Measurements from ENCODE around the gene CHL1. TPM values are rescaled to one million over a fixed set of nuclear protein-coding genes. Genes with fewer than 3 reads are reported as not detected.

CHL1 gene
- total RNA-seq, 6 experiments from 2014 or later = not detected

DNA sequence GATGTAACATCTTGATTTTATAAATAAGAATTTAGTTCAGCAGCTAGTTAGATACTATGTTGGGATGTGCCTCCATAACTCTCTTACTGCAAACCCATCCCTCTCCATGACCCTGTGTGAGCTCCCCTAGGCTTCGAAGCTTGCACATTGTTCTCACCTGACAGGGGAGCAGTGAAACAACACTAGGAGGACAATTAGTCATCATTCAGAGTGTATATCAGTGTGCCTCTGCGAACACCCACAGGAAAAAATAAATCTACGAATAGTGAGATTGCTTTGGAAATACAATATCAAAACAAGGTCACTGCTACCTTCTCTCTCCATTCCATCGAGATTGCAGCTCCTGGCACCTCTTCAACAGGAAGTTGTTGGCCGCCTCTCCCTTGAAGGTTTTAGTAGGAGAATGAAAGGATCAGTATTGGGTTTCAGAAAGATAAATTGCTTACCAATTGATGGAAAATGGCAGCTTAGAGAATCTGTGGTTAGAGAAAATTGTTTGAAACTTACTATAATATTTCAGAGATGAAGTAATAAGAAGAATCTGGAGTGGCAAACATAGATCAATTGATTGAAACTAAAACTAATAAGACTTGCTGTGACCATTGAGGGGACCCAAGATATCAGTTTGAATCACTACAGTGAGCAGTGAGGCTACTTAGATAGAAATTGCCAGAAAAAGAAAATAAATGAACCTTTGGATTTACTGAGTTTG lies 103.2 kb downstream of the CHL1 start:
- H3K27me3 Mint-ChIP-seq (ENCODE audit: insufficient read depth) = no peaks in the 10 kb centered on the region; the same call in 1 of the 2 replicates
- H3K36me3 Mint-ChIP-seq (ENCODE audit: low read depth) = no peaks in the 10 kb centered on the region
- no peak overlapping the region for H3K27ac Mint-ChIP-seq
- H3K9me3 Mint-ChIP-seq = peaks cover 39% of the 10 kb centered on the region
- H3K4me3 Mint-ChIP-seq = no peak overlapping the region
- DNase-seq = no peak
- no peaks in the 10 kb centered on the region for H3K4me1 Mint-ChIP-seq (ENCODE audit: low read depth)
- TF ChIP-seq, protein P1, sequence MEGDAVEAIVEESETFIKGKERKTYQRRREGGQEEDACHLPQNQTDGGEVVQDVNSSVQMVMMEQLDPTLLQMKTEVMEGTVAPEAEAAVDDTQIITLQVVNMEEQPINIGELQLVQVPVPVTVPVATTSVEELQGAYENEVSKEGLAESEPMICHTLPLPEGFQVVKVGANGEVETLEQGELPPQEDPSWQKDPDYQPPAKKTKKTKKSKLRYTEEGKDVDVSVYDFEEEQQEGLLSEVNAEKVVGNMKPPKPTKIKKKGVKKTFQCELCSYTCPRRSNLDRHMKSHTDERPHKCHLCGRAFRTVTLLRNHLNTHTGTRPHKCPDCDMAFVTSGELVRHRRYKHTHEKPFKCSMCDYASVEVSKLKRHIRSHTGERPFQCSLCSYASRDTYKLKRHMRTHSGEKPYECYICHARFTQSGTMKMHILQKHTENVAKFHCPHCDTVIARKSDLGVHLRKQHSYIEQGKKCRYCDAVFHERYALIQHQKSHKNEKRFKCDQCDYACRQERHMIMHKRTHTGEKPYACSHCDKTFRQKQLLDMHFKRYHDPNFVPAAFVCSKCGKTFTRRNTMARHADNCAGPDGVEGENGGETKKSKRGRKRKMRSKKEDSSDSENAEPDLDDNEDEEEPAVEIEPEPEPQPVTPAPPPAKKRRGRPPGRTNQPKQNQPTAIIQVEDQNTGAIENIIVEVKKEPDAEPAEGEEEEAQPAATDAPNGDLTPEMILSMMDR (IDR thresholded peaks at IDR 0.05) = no peak

GRCh38 chr3:307182-307581 lies 110.6 kb downstream of the CHL1 start:
- no peaks in the 10 kb centered on the region for H3K4me1 Mint-ChIP-seq (ENCODE audit: low read depth)
- no peak for DNase-seq
- H3K27ac Mint-ChIP-seq = no peak overlapping the region
- H3K36me3 Mint-ChIP-seq (ENCODE audit: low read depth) = no peaks in the 10 kb centered on the region
- TF ChIP-seq, protein P1 (IDR thresholded peaks at IDR 0.05) = no peak
- peaks cover 46% of the 10 kb centered on the region for H3K9me3 Mint-ChIP-seq
- H3K27me3 Mint-ChIP-seq (ENCODE audit: insufficient read depth) = no peaks in the 10 kb centered on the region; the same call in 1 of the 2 replicates
- no peak overlapping the region for H3K4me3 Mint-ChIP-seq

DNA sequence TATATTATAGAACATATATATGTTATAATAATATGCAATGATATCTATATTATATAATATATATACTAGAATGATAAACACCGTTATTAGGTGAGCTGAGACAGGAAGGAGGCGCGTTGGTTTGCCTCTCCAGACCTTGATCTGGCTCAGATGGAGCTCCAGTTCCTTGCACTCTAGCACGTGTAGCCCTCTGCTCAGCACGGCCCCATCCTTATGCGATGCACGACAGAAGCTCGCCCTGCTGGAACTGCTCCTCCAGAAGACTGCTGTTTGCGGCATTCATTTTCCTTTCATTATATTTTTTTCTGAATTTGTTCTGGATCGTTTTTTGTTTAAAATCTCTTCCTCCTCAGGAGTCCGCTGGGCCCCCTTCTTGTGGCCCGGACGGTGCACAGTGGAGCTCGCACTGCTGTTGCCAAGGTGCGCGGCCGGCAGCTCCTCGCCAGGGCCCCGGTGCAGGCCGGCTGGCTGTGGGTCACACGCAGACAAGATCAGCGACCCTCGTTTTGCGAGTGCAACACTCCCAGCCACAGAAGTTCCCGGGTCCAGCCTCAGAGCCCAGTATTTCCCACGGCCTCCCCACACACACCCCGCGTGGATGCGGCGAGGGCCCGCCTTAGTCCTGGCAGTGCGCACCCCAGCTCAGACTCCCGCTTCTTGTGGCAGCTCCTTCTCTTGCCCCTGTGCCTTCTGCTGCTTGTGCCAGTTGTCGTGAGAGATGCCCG lies 112.2 kb downstream of the CHL1 start:
- Mint-ChIP-seq H3K4me1 (ENCODE audit: low read depth) (no peaks in the 10 kb centered on the region), H3K9me3 (peaks cover 36% of the 10 kb centered on the region), H3K27me3 (ENCODE audit: insufficient read depth) (no peaks in the 10 kb centered on the region), H3K4me3 (no peak overlapping the region), H3K27ac (no peak overlapping the region), H3K36me3 (ENCODE audit: low read depth) (no peaks in the 10 kb centered on the region)
- TF ChIP-seq, protein P1 (IDR thresholded peaks at IDR 0.05) = no peak
- DNase-seq = no peak

DNA sequence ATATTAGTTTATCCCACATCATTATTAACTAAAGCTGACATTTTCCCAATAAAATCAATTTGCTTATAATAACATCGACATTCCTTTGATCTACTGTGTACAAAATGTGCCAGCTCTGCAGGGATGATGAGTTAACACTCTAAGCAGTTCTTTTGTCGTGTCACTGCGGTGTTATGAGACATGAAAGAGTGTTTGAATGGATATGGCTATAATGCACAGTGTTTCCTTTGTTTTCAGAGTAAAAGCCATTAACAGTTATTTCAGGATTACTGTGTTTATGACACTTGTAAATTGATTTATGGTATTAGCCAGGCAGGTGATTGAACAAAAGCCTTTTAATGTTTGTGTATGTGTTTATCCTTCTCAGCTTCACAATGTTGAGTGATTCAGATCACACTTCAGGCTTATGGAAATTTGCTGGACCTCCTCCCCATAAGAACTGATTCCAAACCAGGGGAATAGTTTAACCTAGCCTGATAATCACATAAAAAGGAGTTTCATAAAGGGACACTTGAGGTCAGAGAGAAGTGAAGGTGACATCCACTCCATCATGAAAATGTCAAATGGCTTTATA lies 115.7 kb downstream of the CHL1 start:
- no peaks in the 10 kb centered on the region for H3K27me3 Mint-ChIP-seq (ENCODE audit: insufficient read depth)
- no peak for DNase-seq
- H3K4me3 Mint-ChIP-seq = no peak overlapping the region
- H3K36me3 Mint-ChIP-seq (ENCODE audit: low read depth) = no peaks in the 10 kb centered on the region
- no peaks in the 10 kb centered on the region for H3K4me1 Mint-ChIP-seq (ENCODE audit: low read depth)
- TF ChIP-seq, protein P1 (IDR thresholded peaks at IDR 0.05) = no peak
- H3K27ac Mint-ChIP-seq = no peak overlapping the region
- peaks cover 24% of the 10 kb centered on the region for H3K9me3 Mint-ChIP-seq

GRCh38 chr3:312911-313310 lies 116.3 kb downstream of the CHL1 start:
- H3K36me3 Mint-ChIP-seq (ENCODE audit: low read depth) = no peaks in the 10 kb centered on the region
- DNase-seq = no peak
- no peaks in the 10 kb centered on the region for H3K4me1 Mint-ChIP-seq (ENCODE audit: low read depth)
- TF ChIP-seq, protein P1 (IDR thresholded peaks at IDR 0.05) = no peak
- no peak overlapping the region for H3K27ac Mint-ChIP-seq
- peaks cover 24% of the 10 kb centered on the region for H3K9me3 Mint-ChIP-seq
- H3K27me3 Mint-ChIP-seq (ENCODE audit: insufficient read depth) = no peaks in the 10 kb centered on the region
- H3K4me3 Mint-ChIP-seq = no peak overlapping the region

All from HFFc6 (cell line).